Measurements from ENCODE around the gene NDST4.

DNA sequence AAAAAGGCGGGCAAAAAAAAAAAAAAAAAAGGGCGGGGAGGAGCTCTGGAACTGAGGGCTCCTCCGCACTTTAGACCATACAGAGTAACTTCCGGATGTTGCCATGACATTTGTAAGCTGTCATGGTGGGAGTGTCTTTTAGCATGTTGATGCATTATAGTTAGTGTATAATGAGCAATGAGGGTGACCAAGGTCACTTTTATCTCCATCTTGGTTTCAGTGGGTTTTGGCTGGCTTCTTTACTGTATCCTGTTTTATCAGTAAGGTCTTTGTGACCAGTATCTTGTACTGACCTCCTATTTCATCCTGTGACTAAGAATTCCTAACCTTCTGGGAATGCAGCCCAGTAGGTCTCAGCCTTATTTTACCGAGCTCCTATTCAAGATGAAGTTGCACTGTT is 321.4 kb downstream of the NDST4 start:
- no peak for TF ChIP-seq SRSF1 (optimal IDR thresholded peaks at IDR 0.05; ENCODE audit: low read depth, low read length)
- TF ChIP-seq CBX1 (IDR thresholded peaks at IDR 0.05; ENCODE audit: low read depth): no peak
- TF ChIP-seq, protein P1, sequence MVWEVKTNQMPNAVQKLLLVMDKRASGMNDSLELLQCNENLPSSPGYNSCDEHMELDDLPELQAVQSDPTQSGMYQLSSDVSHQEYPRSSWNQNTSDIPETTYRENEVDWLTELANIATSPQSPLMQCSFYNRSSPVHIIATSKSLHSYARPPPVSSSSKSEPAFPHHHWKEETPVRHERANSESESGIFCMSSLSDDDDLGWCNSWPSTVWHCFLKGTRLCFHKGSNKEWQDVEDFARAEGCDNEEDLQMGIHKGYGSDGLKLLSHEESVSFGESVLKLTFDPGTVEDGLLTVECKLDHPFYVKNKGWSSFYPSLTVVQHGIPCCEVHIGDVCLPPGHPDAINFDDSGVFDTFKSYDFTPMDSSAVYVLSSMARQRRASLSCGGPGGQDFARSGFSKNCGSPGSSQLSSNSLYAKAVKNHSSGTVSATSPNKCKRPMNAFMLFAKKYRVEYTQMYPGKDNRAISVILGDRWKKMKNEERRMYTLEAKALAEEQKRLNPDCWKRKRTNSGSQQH (CRISPR knock-in tag; IDR thresholded peaks at IDR 0.05; ENCODE audit: low read depth): no peak
- TF ChIP-seq ZNF790 (CRISPR knock-in tag; IDR thresholded peaks at IDR 0.05; ENCODE audit: borderline replicate concordance): no peak
- TF ChIP-seq, protein P2, sequence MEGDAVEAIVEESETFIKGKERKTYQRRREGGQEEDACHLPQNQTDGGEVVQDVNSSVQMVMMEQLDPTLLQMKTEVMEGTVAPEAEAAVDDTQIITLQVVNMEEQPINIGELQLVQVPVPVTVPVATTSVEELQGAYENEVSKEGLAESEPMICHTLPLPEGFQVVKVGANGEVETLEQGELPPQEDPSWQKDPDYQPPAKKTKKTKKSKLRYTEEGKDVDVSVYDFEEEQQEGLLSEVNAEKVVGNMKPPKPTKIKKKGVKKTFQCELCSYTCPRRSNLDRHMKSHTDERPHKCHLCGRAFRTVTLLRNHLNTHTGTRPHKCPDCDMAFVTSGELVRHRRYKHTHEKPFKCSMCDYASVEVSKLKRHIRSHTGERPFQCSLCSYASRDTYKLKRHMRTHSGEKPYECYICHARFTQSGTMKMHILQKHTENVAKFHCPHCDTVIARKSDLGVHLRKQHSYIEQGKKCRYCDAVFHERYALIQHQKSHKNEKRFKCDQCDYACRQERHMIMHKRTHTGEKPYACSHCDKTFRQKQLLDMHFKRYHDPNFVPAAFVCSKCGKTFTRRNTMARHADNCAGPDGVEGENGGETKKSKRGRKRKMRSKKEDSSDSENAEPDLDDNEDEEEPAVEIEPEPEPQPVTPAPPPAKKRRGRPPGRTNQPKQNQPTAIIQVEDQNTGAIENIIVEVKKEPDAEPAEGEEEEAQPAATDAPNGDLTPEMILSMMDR (CRISPR knock-in tag; IDR thresholded peaks at IDR 0.05): no peak
- TF ChIP-seq ARNTL (CRISPR knock-in tag; IDR thresholded peaks at IDR 0.05): no peak
- TF ChIP-seq SUZ12 (IDR thresholded peaks at IDR 0.05; ENCODE audit: low read depth, low read length): no peak
- no peak for TF ChIP-seq ZKSCAN8 (CRISPR knock-in tag; IDR thresholded peaks at IDR 0.05; ENCODE audit: borderline replicate concordance)
- no peak for TF ChIP-seq ZNF160 (CRISPR knock-in tag; IDR thresholded peaks at IDR 0.05)
- TF ChIP-seq EZH2 (conservative IDR thresholded peaks at IDR 0.05; ENCODE audit: low read depth, low read length): no peak
- TF ChIP-seq ZNF460 (CRISPR knock-in tag; IDR thresholded peaks at IDR 0.05; ENCODE audit: borderline replicate concordance): no peak
- TF ChIP-seq ARID2 (CRISPR knock-in tag; IDR thresholded peaks at IDR 0.05; ENCODE audit: borderline replicate concordance): no peak
